Gastrocnemius medialis (tissue), 4 donors: ENCODE results near the gene RAX2.

Experiments
- POLR2A ChIP-seq, 2 donors: fragments of 450-650 bp; IDR thresholded peaks; one replicate each; pipeline ENCODE4 v1.6.1; 2017; ENCODE audit warnings: antibody characterized with exemption in 2 of 2, mild to moderate bottlenecking in 2 of 2, moderate library complexity in 2 of 2
- TF ChIP-seq, protein P1 (sequence below), 5 experiments: fragments of 450-650 bp in 3 of 5; fragments of 200-600 bp in 2 of 5; sonication (generic) in 2 of 5; IDR thresholded peaks in 4 of 5; conservative IDR thresholded peaks in 1 of 5; 1 replicate in 4 of 5; 2 replicates in 1 of 5; pipeline ENCODE4 v1.5.1; 2016 to 2019; ENCODE audit warnings: antibody characterized with exemption in 5 of 5, mild to moderate bottlenecking in 3 of 5, moderate library complexity in 3 of 5

DNA sequence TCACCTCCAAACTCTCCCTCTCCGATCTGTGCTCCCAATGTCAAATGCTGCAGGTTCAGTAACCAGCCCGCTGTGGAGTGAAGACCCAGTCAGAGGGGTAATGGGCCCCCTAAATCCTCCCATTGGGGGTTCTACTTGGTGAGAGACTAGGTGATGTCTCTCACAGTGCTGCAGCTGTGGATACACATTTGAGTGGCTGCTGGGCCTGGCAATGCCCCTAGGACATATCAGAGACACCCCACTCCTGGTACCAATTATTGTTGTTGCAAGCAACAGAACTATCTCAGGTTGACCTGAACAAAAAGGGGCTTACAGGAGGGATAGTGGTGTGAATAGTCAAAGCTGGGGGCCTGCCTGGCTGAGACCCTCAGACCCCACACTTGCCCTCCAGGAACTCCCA lies 9.6 kb upstream of the RAX2 start:
- TF ChIP-seq, protein P1, sequence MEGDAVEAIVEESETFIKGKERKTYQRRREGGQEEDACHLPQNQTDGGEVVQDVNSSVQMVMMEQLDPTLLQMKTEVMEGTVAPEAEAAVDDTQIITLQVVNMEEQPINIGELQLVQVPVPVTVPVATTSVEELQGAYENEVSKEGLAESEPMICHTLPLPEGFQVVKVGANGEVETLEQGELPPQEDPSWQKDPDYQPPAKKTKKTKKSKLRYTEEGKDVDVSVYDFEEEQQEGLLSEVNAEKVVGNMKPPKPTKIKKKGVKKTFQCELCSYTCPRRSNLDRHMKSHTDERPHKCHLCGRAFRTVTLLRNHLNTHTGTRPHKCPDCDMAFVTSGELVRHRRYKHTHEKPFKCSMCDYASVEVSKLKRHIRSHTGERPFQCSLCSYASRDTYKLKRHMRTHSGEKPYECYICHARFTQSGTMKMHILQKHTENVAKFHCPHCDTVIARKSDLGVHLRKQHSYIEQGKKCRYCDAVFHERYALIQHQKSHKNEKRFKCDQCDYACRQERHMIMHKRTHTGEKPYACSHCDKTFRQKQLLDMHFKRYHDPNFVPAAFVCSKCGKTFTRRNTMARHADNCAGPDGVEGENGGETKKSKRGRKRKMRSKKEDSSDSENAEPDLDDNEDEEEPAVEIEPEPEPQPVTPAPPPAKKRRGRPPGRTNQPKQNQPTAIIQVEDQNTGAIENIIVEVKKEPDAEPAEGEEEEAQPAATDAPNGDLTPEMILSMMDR (IDR thresholded peaks at IDR 0.05 in 4 of 5, conservative IDR thresholded peaks at IDR 0.05 in 1 of 5) = no peak
- TF ChIP-seq POLR2A (IDR thresholded peaks at IDR 0.05) = no peak
